ENCODE results near the gene SUPT3H.

DNA sequence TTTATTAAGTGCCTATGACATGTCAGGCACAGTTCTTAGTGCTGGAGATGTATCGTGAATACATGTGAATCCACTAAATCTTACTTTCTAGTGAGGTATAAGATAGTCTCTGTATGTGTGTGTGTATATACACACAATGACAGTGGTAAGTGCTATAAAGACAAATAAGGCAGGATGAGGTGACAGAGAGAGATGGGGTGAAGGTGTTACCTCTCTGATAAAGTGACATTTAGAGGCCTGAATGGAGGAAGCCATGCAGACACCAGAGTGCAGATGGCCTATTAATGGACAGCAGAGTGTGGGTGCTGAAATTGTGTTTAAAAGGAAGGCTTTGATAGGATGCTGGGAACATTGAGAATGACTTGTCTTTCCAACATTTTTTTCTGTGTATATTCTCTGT is 535.9 kb downstream of the SUPT3H start:
- TF ChIP-seq GATA2 (IDR thresholded peaks at IDR 0.05; ENCODE audit: low read depth, low read length) (no peak), GATA3 (IDR thresholded peaks at IDR 0.05; ENCODE audit: low read depth, low read length) (no peak)
